Naive thymus-derived CD4-positive, alpha-beta T cell (primary cell): Measurements from ENCODE around the gene PPP1CB. TPM values are rescaled to one million over a fixed set of nuclear protein-coding genes. Genes with fewer than 3 reads are reported as not detected.

Experiments used
- ATAC-seq: fragments of 150-1000 bp; cut with Tn5 transposase; 2 replicates; pipeline ENCODE4 v1.10.0; 2021; ENCODE audit warnings: mild to moderate bottlenecking, moderate library complexity
- CTCF ChIA-PET: fragments of 350-600 bp; sonication (Branson Sonifier 250); formaldehyde crosslinking; loops from one replicate; lab custom pipeline; 2021; ENCODE audit warnings: antibody characterized with exemption; lab: Charles Lee
- POLR2A ChIA-PET: fragments of 350-600 bp; sonication (Branson Sonifier 250); formaldehyde crosslinking; loops from one replicate; lab custom pipeline; 2021; ENCODE audit warnings: antibody characterized with exemption, inconsistent platforms; lab: Charles Lee
- DNase-seq, 9 donors: peaks; one replicate each; pipeline versions ENCODE4 v3.0.0 to v3.0.0-alpha.2; 2020 to 2022; ENCODE audit warnings: mixed read lengths in 1 of 9
- H3K27ac ChIP-seq: one replicate; pipeline ENCODE4 v1.7.0; 2013; ENCODE audit warnings: mild to moderate bottlenecking, low read depth, low read length, moderate library complexity
- H3K27me3 ChIP-seq, 2 donors: one replicate each; pipeline ENCODE4 v1.7.0; 2013; ENCODE audit warnings: low read length in 2 of 2, mild to moderate bottlenecking in 2 of 2, moderate library complexity in 2 of 2; ENCODE audit not compliant: control insufficient read depth in 2 of 2, insufficient read depth in 2 of 2
- H3K36me3 ChIP-seq, 3 experiments: 1 replicate in 2 of 3; 2 replicates in 1 of 3; pipeline ENCODE4 v1.7.0; 2013; ENCODE audit warnings: low read length in 3 of 3, mild to moderate bottlenecking in 3 of 3, moderate library complexity in 1 of 3; ENCODE audit not compliant: insufficient read depth in 3 of 3, control insufficient read depth in 2 of 3
- H3K4me1 ChIP-seq, 2 donors: one replicate each; pipeline ENCODE4 v1.7.0; 2013; ENCODE audit warnings: low read length in 2 of 2, mild to moderate bottlenecking in 2 of 2, moderate library complexity in 1 of 2; ENCODE audit not compliant: control insufficient read depth in 2 of 2, insufficient read depth in 2 of 2
- H3K4me3 ChIP-seq: 2 replicates; pipeline ENCODE4 v1.7.0; 2013; ENCODE audit warnings: mild to moderate bottlenecking, low read length
- H3K9me3 ChIP-seq, 3 experiments: 1 replicate in 2 of 3; 2 replicates in 1 of 3; pipeline ENCODE4 v1.7.0; 2013; ENCODE audit warnings: low read length in 3 of 3; ENCODE audit not compliant: control insufficient read depth in 2 of 3
- H3K27ac Mint-ChIP-seq, 9 donors: one replicate each; pipeline ENCODE4 v1.8.0; 2020 to 2022; ENCODE audit warnings: mixed read lengths in 9 of 9, mild to moderate bottlenecking in 8 of 9, moderate library complexity in 5 of 9, inconsistent platforms in 2 of 9
- H3K27me3 Mint-ChIP-seq, 5 donors: one replicate each; pipeline ENCODE4 v1.8.0; 2021 to 2022; ENCODE audit warnings: mixed read lengths in 5 of 5, mild to moderate bottlenecking in 1 of 5
- H3K36me3 Mint-ChIP-seq, 5 donors: one replicate each; pipeline ENCODE4 v1.8.0; 2020 to 2022; ENCODE audit warnings: mixed read lengths in 5 of 5, mild to moderate bottlenecking in 3 of 5, inconsistent platforms in 1 of 5
- H3K4me1 Mint-ChIP-seq, 7 donors: one replicate each; pipeline ENCODE4 v1.8.0; 2020 to 2022; ENCODE audit warnings: mixed read lengths in 7 of 7, mild to moderate bottlenecking in 3 of 7, inconsistent platforms in 1 of 7
- H3K4me3 Mint-ChIP-seq, 10 donors: one replicate each; pipeline ENCODE4 v1.8.0; 2020 to 2022; ENCODE audit warnings: mild to moderate bottlenecking in 10 of 10, mixed read lengths in 10 of 10, moderate library complexity in 6 of 10, inconsistent platforms in 2 of 10
- H3K9me3 Mint-ChIP-seq, 11 donors: one replicate each; pipeline ENCODE4 v1.8.0; 2020 to 2022; ENCODE audit warnings: mixed read lengths in 11 of 11, mild to moderate bottlenecking in 4 of 11, inconsistent platforms in 1 of 11, moderate library complexity in 1 of 11
- intact Hi-C, 2 donors: fragments of 100-400 bp; cut with micrococcal nuclease; formaldehyde crosslinking; loops; one replicate each; pipeline ENCODE4 v1.15.1; 2023
- polyA plus RNA-seq, 2 donors: library from polyadenylated mRNA; unstranded; fragments of 300-500 nt; fragmentation: Illumina TruSeq; gene quantifications; one replicate each; pipeline ENCODE4 v1.2.3, GENCODE V29; 2021
- total RNA-seq, 6 experiments: library from RNA in 5 of 6; stranded (reverse) in 5 of 6; gene quantifications; 1 replicate in 5 of 6; 2 replicates in 1 of 6; pipeline ENCODE4 v1.2.3 and lab custom pipeline; 2021 to 2026

Gene PPP1CB
- total and polyA plus RNA-seq, 7 experiments from 2014 or later, result 73.5 to 223 (median 209) TPM

GRCh38 chr2:28721601-28722191 is 29.9 kb upstream of the PPP1CB start:
- peaks cover 0 to 12% (median 0%) of the 10 kb centered on the region in 5 donors for H3K27me3 Mint-ChIP-seq
- H3K9me3 Mint-ChIP-seq, result no peaks in the 10 kb centered on the region
- Histone ChIP-seq H3K9me3 (no peaks in the 10 kb centered on the region), H3K27ac (no peak overlapping the region), H3K36me3 (no peaks in the 10 kb centered on the region), H3K27me3 (no peaks in the 10 kb centered on the region), H3K4me1 (no peaks in the 10 kb centered on the region), H3K4me3 (no peak overlapping the region)
- DNase-seq (no peak), ATAC-seq (no peak)
- intact Hi-C loops, result no loop called here
- H3K4me1 Mint-ChIP-seq, result peaks cover 0 to 6% (median 0%) of the 10 kb centered on the region in 7 donors
- ChIA-PET CTCF (no interaction called here), POLR2A (no interaction called here)
- H3K4me3 Mint-ChIP-seq, result no peak overlapping the region
- peaks cover 0 to 3% (median 0%) of the 10 kb centered on the region in 5 donors for H3K36me3 Mint-ChIP-seq
- no peak overlapping the region for H3K27ac Mint-ChIP-seq

- peaks cover 0 to 4% (median under 1%) of the 10 kb centered on the region in 7 donors for H3K4me1 Mint-ChIP-seq
- CTCF ChIA-PET, result interaction anchor here (2.4 kb wide), 1 partner anchor 130 kb away, joined by 9 read pairs; no protein-coding TSS in a partner anchor
- no peak for DNase-seq
- no peaks in the 10 kb centered on the region for H3K36me3 Mint-ChIP-seq
- intact Hi-C loops, result no loop called here
- no peaks in the 10 kb centered on the region for H3K27me3 ChIP-seq
- ATAC-seq, result no peak
- POLR2A ChIA-PET, result no interaction called here
- no peaks in the 10 kb centered on the region for H3K36me3 ChIP-seq
- peak overlapping the region in 1 of 9 donors; percentile 60 for H3K27ac Mint-ChIP-seq
- no peak overlapping the region for H3K27ac ChIP-seq
- peaks cover 0 to 8% (median 0%) of the 10 kb centered on the region in 5 donors for H3K27me3 Mint-ChIP-seq
- no peak overlapping the region for H3K4me3 ChIP-seq
- H3K4me3 Mint-ChIP-seq, result no peak overlapping the region
- H3K4me1 ChIP-seq, result no peaks in the 10 kb centered on the region
- no peaks in the 10 kb centered on the region for H3K9me3 Mint-ChIP-seq
- no peaks in the 10 kb centered on the region for H3K9me3 ChIP-seq
Measured at GRCh38 chr2:28725021-28725711, 26.5 kb upstream of the PPP1CB start.

GRCh38 chr2:28726177-28726576 is 25.5 kb upstream of the PPP1CB start:
- Mint-ChIP-seq H3K4me3 (no peak overlapping the region), H3K36me3 (peaks cover 0 to 2% (median 0%) of the 10 kb centered on the region in 5 donors), H3K27me3 (peaks cover 0 to 6% (median 0%) of the 10 kb centered on the region in 5 donors), H3K9me3 (no peaks in the 10 kb centered on the region), H3K4me1 (peaks cover 4 to 15% (median 8%) of the 10 kb centered on the region in 7 donors), H3K27ac (no peak overlapping the region)
- Histone ChIP-seq H3K27ac (no peak overlapping the region), H3K36me3 (no peaks in the 10 kb centered on the region), H3K4me3 (no peak overlapping the region), H3K27me3 (no peaks in the 10 kb centered on the region), H3K9me3 (no peaks in the 10 kb centered on the region), H3K4me1 (no peaks in the 10 kb centered on the region)
- POLR2A ChIA-PET, result no interaction called here
- ATAC-seq (no peak), DNase-seq (no peak)
- intact Hi-C loops, result no loop called here
- CTCF ChIA-PET, result interaction anchor here (0.9 to 2.4 kb wide), 2 partner anchors 131 to 158 kb away, joined by 3 to 9 read pairs; no protein-coding TSS in a partner anchor

- Mint-ChIP-seq H3K36me3 (peaks cover 0 to 2% (median 0%) of the 10 kb centered on the region in 5 donors), H3K4me1 (peaks cover 5 to 17% (median 8%) of the 10 kb centered on the region in 7 donors), H3K4me3 (no peak overlapping the region), H3K9me3 (no peaks in the 10 kb centered on the region), H3K27me3 (peaks cover 0 to 3% (median 0%) of the 10 kb centered on the region in 5 donors), H3K27ac (peak overlapping the region in 5 of 9 donors; percentile 5 to 46 (median 26))
- ATAC-seq (no peak), DNase-seq (no peak)
- Histone ChIP-seq H3K4me3 (no peak overlapping the region), H3K27ac (no peak overlapping the region), H3K27me3 (no peaks in the 10 kb centered on the region), H3K9me3 (no peaks in the 10 kb centered on the region), H3K36me3 (no peaks in the 10 kb centered on the region), H3K4me1 (no peaks in the 10 kb centered on the region)
- intact Hi-C loops, result no loop called here
- ChIA-PET CTCF (interaction anchor here (1.5 kb wide), 1 partner anchor 136 kb away, joined by 7 read pairs; no protein-coding TSS in a partner anchor), POLR2A (interaction anchor here (1.4 kb wide), 1 partner anchor 136 kb away, joined by 3 read pairs; no protein-coding TSS in a partner anchor)
Measured at GRCh38 chr2:28729698-28730097, 21.9 kb upstream of the PPP1CB start.

GRCh38 chr2:28730641-28731146 is 20.9 kb upstream of the PPP1CB start:
- Histone ChIP-seq H3K27ac (no peak overlapping the region), H3K9me3 (no peaks in the 10 kb centered on the region), H3K4me3 (no peak overlapping the region), H3K36me3 (no peaks in the 10 kb centered on the region), H3K4me1 (no peaks in the 10 kb centered on the region), H3K27me3 (no peaks in the 10 kb centered on the region)
- Mint-ChIP-seq H3K27ac (peak overlapping the region in 5 of 9 donors; percentile 5 to 52 (median 43)), H3K9me3 (no peaks in the 10 kb centered on the region), H3K4me3 (peak overlapping the region in 1 of 10 donors; percentile 26), H3K27me3 (no peaks in the 10 kb centered on the region), H3K36me3 (peaks cover 0 to 2% (median 0%) of the 10 kb centered on the region in 5 donors), H3K4me1 (peaks cover 5 to 17% (median 8%) of the 10 kb centered on the region in 7 donors)
- peak in 1 of 9 donors; percentile 11 for DNase-seq
- intact Hi-C loops, result no loop called here
- ATAC-seq, result no peak
- ChIA-PET CTCF (interaction anchor here (1.5 kb wide), 1 partner anchor 137 kb away, joined by 7 read pairs; no protein-coding TSS in a partner anchor), POLR2A (interaction anchor here (0.6 to 1.4 kb wide), 3 partner anchors 21 to 137 kb away, joined by 3 read pairs; partner anchors contain the start of gene PPP1CB)

DNA sequence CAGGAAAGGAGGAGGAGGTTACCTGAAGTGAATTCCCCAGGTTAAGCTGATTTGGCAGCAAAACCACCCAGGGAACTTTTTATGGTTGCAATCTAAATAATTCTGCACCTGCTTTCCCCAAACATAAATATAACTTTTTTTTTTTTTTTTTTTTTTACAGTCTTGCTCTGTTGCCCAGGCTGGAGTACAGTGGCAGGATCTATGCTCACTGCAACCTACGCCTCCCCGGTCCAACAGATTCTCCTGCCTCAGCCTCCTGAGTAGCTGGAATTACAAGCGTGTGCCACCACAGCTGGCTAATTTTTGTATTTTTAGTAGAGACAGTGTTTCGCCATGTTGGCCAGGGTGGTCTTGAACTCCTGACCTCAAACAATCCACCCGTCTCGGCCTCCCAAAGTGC is 16.1 kb upstream of the PPP1CB start:
- peaks cover 1 to 10% (median 8%) of the 10 kb centered on the region in 7 donors for H3K4me1 Mint-ChIP-seq
- Histone ChIP-seq H3K27me3 (no peaks in the 10 kb centered on the region), H3K4me1 (no peaks in the 10 kb centered on the region), H3K36me3 (no peaks in the 10 kb centered on the region), H3K4me3 (no peak overlapping the region), H3K27ac (no peak overlapping the region), H3K9me3 (no peaks in the 10 kb centered on the region)
- H3K9me3 Mint-ChIP-seq, result peaks cover 0 to 16% (median 5%) of the 10 kb centered on the region in 11 donors
- no peak overlapping the region for H3K4me3 Mint-ChIP-seq
- CTCF ChIA-PET, result interaction anchor here (1.0 to 1.1 kb wide), 2 partner anchors 13 to 141 kb away, joined by 3 read pairs; no protein-coding TSS in a partner anchor
- intact Hi-C loops, result no loop called here
- peaks cover 0 to 6% (median 0%) of the 10 kb centered on the region in 5 donors for H3K27me3 Mint-ChIP-seq
- DNase-seq (no peak), ATAC-seq (no peak)
- POLR2A ChIA-PET, result no interaction called here
- peak overlapping the region in 1 of 9 donors; percentile 26 for H3K27ac Mint-ChIP-seq
- peaks cover 0 to 18% (median 4%) of the 10 kb centered on the region in 5 donors for H3K36me3 Mint-ChIP-seq
